ENCODE measurements around the gene ASCC1.

Gene ASCC1

GRCh38 chr10:72085864-72086465 is 130.1 kb downstream of the ASCC1 start:
- H3K27ac Mint-ChIP-seq: peak overlapping the region; percentile 96
- H3K9me3 Mint-ChIP-seq: no peaks in the 10 kb centered on the region
- peaks cover 2% of the 10 kb centered on the region for H3K36me3 Mint-ChIP-seq
- H3K4me3 Mint-ChIP-seq: peak overlapping the region; percentile 96
- no peaks in the 10 kb centered on the region for H3K27me3 Mint-ChIP-seq
- peaks cover 80% of the 10 kb centered on the region for H3K4me1 Mint-ChIP-seq

- Mint-ChIP-seq H3K27ac (peak overlapping the region; percentile 90), H3K27me3 (no peaks in the 10 kb centered on the region), H3K4me1 (peaks cover 81% of the 10 kb centered on the region), H3K4me3 (peak overlapping the region; percentile 96), H3K36me3 (peaks cover 2% of the 10 kb centered on the region), H3K9me3 (no peaks in the 10 kb centered on the region)
Measured at GRCh38 chr10:72085166-72085565, 130.9 kb downstream of the ASCC1 start.

GRCh38 chr10:72083790-72084459 is 132.2 kb downstream of the ASCC1 start:
- H3K9me3 Mint-ChIP-seq: no peaks in the 10 kb centered on the region
- no peaks in the 10 kb centered on the region for H3K27me3 Mint-ChIP-seq
- H3K4me3 Mint-ChIP-seq: peak overlapping the region; percentile 96
- H3K4me1 Mint-ChIP-seq: peaks cover 81% of the 10 kb centered on the region
- H3K36me3 Mint-ChIP-seq: peaks cover 2% of the 10 kb centered on the region
- peak overlapping the region; percentile 93 for H3K27ac Mint-ChIP-seq

- Mint-ChIP-seq H3K27me3 (no peaks in the 10 kb centered on the region), H3K4me3 (peak overlapping the region; percentile 96), H3K9me3 (no peaks in the 10 kb centered on the region), H3K4me1 (peaks cover 81% of the 10 kb centered on the region), H3K36me3 (peaks cover 4% of the 10 kb centered on the region), H3K27ac (peak overlapping the region; percentile 93)
Measured at GRCh38 chr10:72082856-72083789, 133.0 kb downstream of the ASCC1 start.

GRCh38 chr10:72081772-72082590 is 134.1 kb downstream of the ASCC1 start:
- H3K36me3 Mint-ChIP-seq: peaks cover 4% of the 10 kb centered on the region
- H3K27me3 Mint-ChIP-seq: no peaks in the 10 kb centered on the region
- no peaks in the 10 kb centered on the region for H3K9me3 Mint-ChIP-seq
- H3K4me3 Mint-ChIP-seq: peak overlapping the region; percentile 52
- H3K27ac Mint-ChIP-seq: peak overlapping the region; percentile 86
- peaks cover 92% of the 10 kb centered on the region for H3K4me1 Mint-ChIP-seq

GRCh38 chr10:72081210-72081609 is 134.9 kb downstream of the ASCC1 start:
- H3K36me3 Mint-ChIP-seq: peaks cover 4% of the 10 kb centered on the region
- peaks cover 92% of the 10 kb centered on the region for H3K4me1 Mint-ChIP-seq
- H3K4me3 Mint-ChIP-seq: peak overlapping the region; percentile 52
- H3K27ac Mint-ChIP-seq: peak overlapping the region; percentile 86
- no peaks in the 10 kb centered on the region for H3K27me3 Mint-ChIP-seq
- H3K9me3 Mint-ChIP-seq: no peaks in the 10 kb centered on the region

- Mint-ChIP-seq H3K4me1 (peaks cover 92% of the 10 kb centered on the region), H3K36me3 (peaks cover 3% of the 10 kb centered on the region), H3K27ac (peak overlapping the region; percentile 94), H3K4me3 (peak overlapping the region; percentile 52), H3K27me3 (no peaks in the 10 kb centered on the region), H3K9me3 (no peaks in the 10 kb centered on the region)
Measured at GRCh38 chr10:72080042-72080975, 135.8 kb downstream of the ASCC1 start.

GRCh38 chr10:72079356-72079755 is 136.7 kb downstream of the ASCC1 start:
- peak overlapping the region; percentile 45 for H3K4me3 Mint-ChIP-seq
- no peaks in the 10 kb centered on the region for H3K27me3 Mint-ChIP-seq
- peaks cover 3% of the 10 kb centered on the region for H3K36me3 Mint-ChIP-seq
- peak overlapping the region; percentile 94 for H3K27ac Mint-ChIP-seq
- H3K4me1 Mint-ChIP-seq: peaks cover 93% of the 10 kb centered on the region
- no peaks in the 10 kb centered on the region for H3K9me3 Mint-ChIP-seq

- H3K4me1 Mint-ChIP-seq: peaks cover 90% of the 10 kb centered on the region
- H3K27me3 Mint-ChIP-seq: no peaks in the 10 kb centered on the region
- peak overlapping the region; percentile 92 for H3K27ac Mint-ChIP-seq
- peaks cover 6% of the 10 kb centered on the region for H3K36me3 Mint-ChIP-seq
- H3K4me3 Mint-ChIP-seq: no peak overlapping the region
- no peaks in the 10 kb centered on the region for H3K9me3 Mint-ChIP-seq
Measured at GRCh38 chr10:72077275-72077990, 138.6 kb downstream of the ASCC1 start.

GRCh38 chr10:72076756-72077155 is 139.3 kb downstream of the ASCC1 start:
- peak overlapping the region; percentile 33 for H3K4me3 Mint-ChIP-seq
- no peaks in the 10 kb centered on the region for H3K27me3 Mint-ChIP-seq
- peaks cover 85% of the 10 kb centered on the region for H3K4me1 Mint-ChIP-seq
- peaks cover 9% of the 10 kb centered on the region for H3K36me3 Mint-ChIP-seq
- peak overlapping the region; percentile 92 for H3K27ac Mint-ChIP-seq
- no peaks in the 10 kb centered on the region for H3K9me3 Mint-ChIP-seq

GRCh38 chr10:72075376-72076115 is 140.5 kb downstream of the ASCC1 start:
- Mint-ChIP-seq H3K36me3 (peaks cover 13% of the 10 kb centered on the region), H3K27ac (peak overlapping the region; percentile 92), H3K9me3 (no peaks in the 10 kb centered on the region), H3K27me3 (no peaks in the 10 kb centered on the region), H3K4me1 (peaks cover 85% of the 10 kb centered on the region), H3K4me3 (peak overlapping the region; percentile 39)

GRCh38 chr10:72074574-72075375 is 141.3 kb downstream of the ASCC1 start:
- Mint-ChIP-seq H3K4me3 (no peak overlapping the region), H3K9me3 (no peaks in the 10 kb centered on the region), H3K27ac (peak overlapping the region; percentile 80), H3K36me3 (peaks cover 14% of the 10 kb centered on the region), H3K4me1 (peaks cover 81% of the 10 kb centered on the region), H3K27me3 (no peaks in the 10 kb centered on the region)
